ENCODE measurements around the gene FXR2.

GRCh38 chr17:7573324-7574080 lies 41.2 kb downstream of the FXR2 start:
- TF ChIP-seq POLR2A (IDR thresholded peaks at IDR 0.05; ENCODE audit: low read length) (no peak), GATA1 (IDR thresholded peaks at IDR 0.05; ENCODE audit: low read depth, low read length) (no peak)

All from erythroblast (primary cell).